ENCODE data around the gene PON1.

The PON1 gene

DNA sequence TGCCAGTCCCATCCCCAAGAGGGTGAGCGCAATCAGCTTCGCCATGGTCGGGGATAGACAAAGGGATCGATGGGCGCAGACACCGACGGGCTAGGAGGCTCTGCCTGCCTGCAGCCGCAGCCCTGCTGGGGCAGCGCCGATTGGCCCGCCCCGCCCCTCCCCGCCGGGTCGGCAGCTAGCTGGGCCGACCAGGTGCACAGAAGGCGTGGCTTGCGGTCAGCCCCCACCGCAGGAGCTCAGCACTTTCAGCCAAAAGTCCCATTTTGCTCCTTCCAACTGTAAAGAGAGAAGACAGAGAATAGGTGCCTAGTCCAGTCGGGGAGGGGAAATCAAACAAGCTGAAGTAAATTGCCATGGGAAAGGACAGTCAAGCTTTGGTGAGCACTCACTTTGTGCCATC is at the start of gene PON1:
Gene PON1, minus strand, starts transcription at position 102 of the 400 bp plus-strand sequence. Its CDS starts 57 bp downstream, at position 45.
- ATAC-seq: peak; percentile 58
- Mint-ChIP-seq H3K27me3 (peaks cover 14% of the 10 kb centered on the region), H3K4me3 (no peak within 1 kb of the TSS), H3K27ac (no peak within 1 kb of the TSS), H3K36me3 (ENCODE audit: low read depth) (no peaks in the 10 kb centered on the region), H3K9me3 (peaks cover 8% of the 10 kb centered on the region), H3K4me1 (no peaks in the 10 kb centered on the region)
- DNase-seq: peak; percentile 5

DNA sequence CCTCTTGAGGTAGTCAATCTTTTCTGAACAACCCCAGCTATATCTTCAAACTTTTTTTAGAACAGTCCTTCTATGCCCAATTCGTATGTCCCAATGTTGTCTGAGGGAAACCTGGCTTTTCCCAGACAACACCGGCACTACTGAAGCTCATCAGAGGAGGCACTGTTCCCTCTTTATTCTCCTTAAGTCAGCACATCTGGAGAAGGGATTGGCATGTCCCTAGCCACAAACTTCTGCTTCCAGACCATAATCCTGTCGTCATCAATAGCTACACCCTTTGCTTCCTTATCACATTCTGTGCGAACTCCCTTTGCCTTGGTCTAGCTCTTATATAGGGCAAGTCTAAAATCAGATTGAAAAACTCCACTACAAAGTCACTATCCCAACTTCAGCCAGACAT is 49.0 kb upstream of the PON1 start:
- ATAC-seq (no peak), DNase-seq (no peak)
- H3K4me1 Mint-ChIP-seq: no peaks in the 10 kb centered on the region
- H3K27ac Mint-ChIP-seq: no peak overlapping the region
- no peaks in the 10 kb centered on the region for H3K36me3 Mint-ChIP-seq (ENCODE audit: low read depth)
- H3K9me3 Mint-ChIP-seq: no peaks in the 10 kb centered on the region
- H3K4me3 Mint-ChIP-seq: no peak overlapping the region
- peaks cover 6% of the 10 kb centered on the region for H3K27me3 Mint-ChIP-seq

DNA sequence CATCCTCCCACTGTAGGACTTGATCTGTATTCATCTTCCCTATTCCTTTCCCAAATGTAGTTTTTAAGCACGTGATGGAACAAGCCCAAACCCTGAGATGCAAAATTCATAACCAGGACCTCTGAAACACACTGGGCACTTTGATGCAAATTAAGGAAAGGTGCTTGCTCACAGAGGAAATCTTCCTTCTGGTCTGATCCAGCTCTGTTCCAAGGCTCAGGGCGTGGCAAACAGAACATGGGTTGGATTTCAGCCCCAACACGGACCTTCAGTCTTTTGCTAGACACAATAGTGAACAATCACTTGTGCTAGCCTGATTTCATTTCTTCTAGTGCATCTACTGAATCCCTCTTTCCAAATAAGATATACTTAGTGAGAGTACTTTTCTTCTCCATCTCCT is 43.9 kb upstream of the PON1 start:
- H3K9me3 Mint-ChIP-seq: no peaks in the 10 kb centered on the region
- H3K27me3 Mint-ChIP-seq: peaks cover 2% of the 10 kb centered on the region
- H3K27ac Mint-ChIP-seq: no peak overlapping the region
- H3K4me1 Mint-ChIP-seq: no peaks in the 10 kb centered on the region
- H3K4me3 Mint-ChIP-seq: no peak overlapping the region
- ATAC-seq (no peak), DNase-seq (no peak)
- no peaks in the 10 kb centered on the region for H3K36me3 Mint-ChIP-seq (ENCODE audit: low read depth)

DNA sequence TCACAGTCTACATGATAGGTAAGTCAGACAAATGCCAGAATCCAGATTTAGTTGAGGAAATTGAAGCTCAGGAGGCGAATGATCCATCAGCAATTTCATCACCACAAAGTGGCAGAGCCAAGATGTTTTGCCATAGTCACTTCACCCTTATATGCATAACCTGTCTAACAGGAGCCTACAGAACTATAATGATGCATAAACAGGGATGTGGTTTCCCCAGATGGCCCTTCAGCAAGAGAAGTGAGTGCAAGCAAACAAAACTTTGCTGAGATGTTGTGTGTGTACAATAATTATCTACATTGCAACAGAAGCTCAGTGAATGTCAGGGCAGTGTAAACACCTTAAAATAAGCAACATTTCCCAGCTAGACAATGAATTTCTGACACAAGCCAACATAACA is 43.3 kb upstream of the PON1 start:
- ATAC-seq: no peak

DNA sequence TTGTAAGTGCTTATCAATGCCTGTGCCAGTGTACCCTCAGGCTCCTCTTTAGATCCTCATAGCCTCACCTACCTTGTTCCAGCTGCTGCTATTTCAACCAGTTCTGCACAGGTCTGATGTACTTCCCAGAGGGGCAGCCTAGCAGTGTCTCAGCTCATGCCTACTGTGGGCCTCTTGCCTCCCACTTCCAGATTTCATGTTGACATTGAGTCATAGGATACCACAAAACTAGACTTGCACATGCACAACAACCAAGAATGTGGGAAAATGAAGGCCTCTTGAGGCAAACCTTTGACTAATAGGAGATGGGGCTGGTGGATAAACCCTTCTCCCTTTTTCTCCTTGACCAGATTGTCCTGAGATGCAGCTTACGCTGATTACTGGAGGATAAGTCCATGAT is 40.8 kb upstream of the PON1 start:
- DNase-seq: no peak
- H3K36me3 Mint-ChIP-seq (ENCODE audit: low read depth): no peaks in the 10 kb centered on the region
- no peak overlapping the region for H3K4me3 Mint-ChIP-seq
- peaks cover 1% of the 10 kb centered on the region for H3K27me3 Mint-ChIP-seq
- H3K9me3 Mint-ChIP-seq: no peaks in the 10 kb centered on the region
- ATAC-seq: no peak
- H3K27ac Mint-ChIP-seq: no peak overlapping the region
- no peaks in the 10 kb centered on the region for H3K4me1 Mint-ChIP-seq

More for the DNA sequence above, 43.3 kb upstream of the PON1 start:
- Mint-ChIP-seq H3K4me1 (no peaks in the 10 kb centered on the region), H3K27ac (no peak overlapping the region), H3K9me3 (no peaks in the 10 kb centered on the region), H3K27me3 (peaks cover 2% of the 10 kb centered on the region), H3K36me3 (ENCODE audit: low read depth) (no peaks in the 10 kb centered on the region), H3K4me3 (no peak overlapping the region)
- DNase-seq: no peak

DNA sequence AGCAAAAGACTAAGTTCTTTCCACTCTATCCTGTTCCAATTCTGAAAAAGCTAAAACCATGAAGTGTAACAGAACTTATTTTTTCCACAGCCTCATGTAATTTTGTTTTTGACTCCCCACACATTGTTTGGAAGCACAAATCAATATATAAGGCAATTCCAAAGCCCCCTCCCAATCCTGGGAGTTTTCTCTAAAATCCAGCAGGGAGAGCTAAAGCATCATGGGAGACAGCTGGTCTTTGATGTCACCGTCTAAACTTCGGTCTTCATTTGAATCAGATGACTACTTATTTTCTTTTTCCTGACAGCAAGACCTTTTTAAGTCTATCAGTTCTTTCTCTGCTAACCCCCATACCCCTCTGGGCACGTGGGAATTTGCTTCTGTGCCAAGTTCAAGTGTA is 33.3 kb upstream of the PON1 start:
- DNase-seq (no peak), ATAC-seq (no peak)
- H3K27ac Mint-ChIP-seq: no peak overlapping the region
- no peaks in the 10 kb centered on the region for H3K36me3 Mint-ChIP-seq (ENCODE audit: low read depth)
- no peaks in the 10 kb centered on the region for H3K27me3 Mint-ChIP-seq
- H3K4me3 Mint-ChIP-seq: no peak overlapping the region
- H3K4me1 Mint-ChIP-seq: no peaks in the 10 kb centered on the region
- H3K9me3 Mint-ChIP-seq: peaks cover 5% of the 10 kb centered on the region

DNA sequence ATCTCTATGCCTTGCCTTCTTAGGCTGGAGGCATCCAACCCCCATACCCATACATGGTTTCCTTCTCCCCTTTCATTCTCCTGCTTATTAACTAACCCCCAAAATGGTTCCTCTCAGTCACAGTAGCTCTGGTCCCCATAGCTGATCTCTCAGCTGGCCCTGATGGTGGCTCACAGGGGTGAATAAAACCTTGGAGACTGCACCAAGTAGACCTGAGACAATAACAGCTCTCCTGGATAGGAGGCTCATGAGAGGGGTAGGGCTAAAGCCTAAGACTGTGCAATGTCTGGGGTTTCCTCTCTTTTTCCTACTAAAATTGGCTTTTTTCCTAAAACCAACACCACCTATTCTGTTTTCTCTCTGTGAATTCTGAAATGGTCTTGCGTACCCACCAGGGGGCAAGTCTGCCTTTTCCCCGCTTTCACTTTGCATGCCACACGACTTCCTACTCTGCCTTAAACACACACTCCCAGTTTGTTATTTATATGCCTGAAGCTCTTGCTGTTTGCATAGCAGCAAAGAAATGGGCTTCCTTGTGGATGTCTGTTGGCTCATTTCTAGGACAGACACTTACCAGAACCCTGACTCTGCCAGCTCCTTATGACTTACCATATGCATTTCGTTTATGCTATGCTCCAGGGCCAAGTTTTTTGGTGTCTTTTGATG is 18.4 kb upstream of the PON1 start:
- no peaks in the 10 kb centered on the region for H3K4me1 Mint-ChIP-seq
- DNase-seq (no peak), ATAC-seq (no peak)
- H3K9me3 Mint-ChIP-seq: no peaks in the 10 kb centered on the region
- peaks cover 2% of the 10 kb centered on the region for H3K27me3 Mint-ChIP-seq
- H3K27ac Mint-ChIP-seq: no peak overlapping the region
- no peak overlapping the region for H3K4me3 Mint-ChIP-seq
- no peaks in the 10 kb centered on the region for H3K36me3 Mint-ChIP-seq (ENCODE audit: low read depth)

DNA sequence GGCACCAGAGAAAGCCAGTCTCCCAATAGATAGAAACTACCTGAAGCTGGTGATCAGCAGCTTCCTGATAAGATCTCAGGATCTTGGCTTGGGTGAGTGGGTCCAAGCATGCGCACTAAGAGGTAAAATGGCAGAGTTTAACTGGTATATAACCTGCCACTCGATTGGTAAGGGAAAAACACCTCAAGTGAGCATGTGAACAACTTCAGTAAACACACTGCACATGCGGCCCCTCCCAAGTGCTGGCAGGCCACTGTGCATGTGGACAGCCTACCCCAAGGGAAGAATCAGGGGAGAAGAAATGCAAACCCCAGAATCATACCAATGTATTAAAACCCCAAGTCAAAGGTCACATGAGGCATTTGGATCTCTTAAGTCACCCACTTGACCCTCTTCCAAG is 17.7 kb upstream of the PON1 start:
- Mint-ChIP-seq H3K4me1 (no peaks in the 10 kb centered on the region), H3K9me3 (no peaks in the 10 kb centered on the region), H3K36me3 (ENCODE audit: low read depth) (no peaks in the 10 kb centered on the region), H3K4me3 (no peak overlapping the region), H3K27ac (no peak overlapping the region), H3K27me3 (peaks cover 3% of the 10 kb centered on the region)
- no peak for ATAC-seq
- DNase-seq: no peak

DNA sequence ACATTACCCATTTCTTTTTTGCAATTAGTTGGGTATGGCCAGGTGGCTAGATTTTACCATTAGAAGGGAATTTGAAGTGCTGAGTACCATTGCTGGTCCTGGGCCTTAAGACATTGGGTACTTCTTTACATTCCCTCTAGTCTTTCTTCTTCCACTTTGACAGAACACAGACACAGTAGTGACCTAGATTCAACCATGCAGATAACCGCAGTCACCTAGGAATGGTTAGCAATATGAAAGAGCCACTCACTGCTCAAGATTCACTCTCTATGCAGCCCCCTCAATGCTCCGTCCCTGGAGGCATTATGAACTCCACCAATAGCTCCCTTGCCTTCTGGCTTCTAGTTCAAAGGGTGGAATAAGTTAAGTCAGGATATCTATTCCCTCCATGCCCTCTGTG is 16.2 kb upstream of the PON1 start:
- H3K27ac Mint-ChIP-seq: no peak overlapping the region
- no peaks in the 10 kb centered on the region for H3K9me3 Mint-ChIP-seq
- peaks cover 3% of the 10 kb centered on the region for H3K27me3 Mint-ChIP-seq
- H3K36me3 Mint-ChIP-seq (ENCODE audit: low read depth): no peaks in the 10 kb centered on the region
- no peak overlapping the region for H3K4me3 Mint-ChIP-seq
- DNase-seq (no peak), ATAC-seq (no peak)
- no peaks in the 10 kb centered on the region for H3K4me1 Mint-ChIP-seq

DNA sequence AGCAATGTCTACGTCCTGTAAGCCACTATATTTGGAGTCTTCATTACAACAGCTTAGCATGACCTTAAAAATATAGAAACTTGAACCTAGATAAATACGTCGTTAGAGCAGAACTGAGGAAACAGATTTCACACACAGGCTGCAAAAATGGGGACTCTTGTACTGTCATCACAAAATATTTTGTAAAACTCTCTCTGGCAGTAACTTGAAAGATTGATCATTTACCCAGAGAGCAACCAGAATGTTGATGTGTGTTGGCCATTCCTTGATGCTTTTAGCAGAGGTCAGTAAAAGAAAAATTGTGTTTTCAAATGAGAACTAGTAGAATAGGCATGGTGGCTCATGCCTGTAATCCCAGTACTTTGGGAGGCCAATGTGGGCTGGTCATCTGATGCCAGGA is 14.5 kb upstream of the PON1 start:
- Mint-ChIP-seq H3K4me1 (no peaks in the 10 kb centered on the region), H3K27me3 (peaks cover 2% of the 10 kb centered on the region), H3K27ac (no peak overlapping the region), H3K36me3 (ENCODE audit: low read depth) (no peaks in the 10 kb centered on the region), H3K4me3 (no peak overlapping the region), H3K9me3 (no peaks in the 10 kb centered on the region)
- DNase-seq (no peak), ATAC-seq (no peak)

DNA sequence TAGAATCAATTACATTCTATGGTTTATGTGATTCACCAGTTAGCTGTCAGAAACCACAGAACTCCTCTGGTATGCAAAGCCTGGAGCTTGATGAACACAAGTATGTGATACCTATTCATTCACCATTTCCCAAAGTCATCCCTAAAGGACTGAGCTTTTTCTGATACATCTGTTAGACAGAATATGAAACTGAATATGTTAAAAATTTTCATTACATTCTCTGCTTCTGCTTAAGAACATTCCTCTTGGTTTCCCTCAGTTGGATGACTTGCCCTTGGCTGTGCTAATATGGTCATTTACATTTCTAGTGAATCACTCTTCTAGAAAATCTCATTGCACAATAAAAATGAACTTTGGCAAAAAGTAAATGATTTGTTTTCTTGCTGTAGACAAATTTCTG is 10.8 kb upstream of the PON1 start:
- ATAC-seq: no peak

DNA sequence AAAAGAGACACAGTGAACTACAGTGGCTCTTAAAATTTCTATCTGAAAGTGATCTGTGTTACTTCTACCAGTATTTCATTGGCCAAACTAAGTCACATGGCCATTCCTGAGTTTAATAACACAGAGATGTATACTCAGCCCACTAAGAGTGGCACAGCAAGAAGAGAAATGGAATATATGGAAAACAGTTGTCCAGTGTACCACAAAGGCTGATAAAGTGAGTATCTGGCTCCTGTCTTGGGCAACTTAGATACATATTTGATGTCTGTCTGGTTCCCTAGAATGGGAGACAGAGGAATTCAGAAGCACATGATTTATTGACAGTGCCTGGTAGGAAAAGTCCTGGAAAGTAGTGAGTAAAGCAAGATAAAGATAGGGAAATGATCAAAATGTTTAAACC is 10.1 kb upstream of the PON1 start:
- DNase-seq (no peak), ATAC-seq (no peak)
- peaks cover 2% of the 10 kb centered on the region for H3K27me3 Mint-ChIP-seq

More for the DNA sequence above, 10.8 kb upstream of the PON1 start:
- DNase-seq: no peak
- Mint-ChIP-seq H3K4me1 (peaks cover 10% of the 10 kb centered on the region), H3K36me3 (ENCODE audit: low read depth) (no peaks in the 10 kb centered on the region), H3K4me3 (no peak overlapping the region), H3K9me3 (no peaks in the 10 kb centered on the region), H3K27ac (no peak overlapping the region), H3K27me3 (peaks cover 2% of the 10 kb centered on the region)

DNA sequence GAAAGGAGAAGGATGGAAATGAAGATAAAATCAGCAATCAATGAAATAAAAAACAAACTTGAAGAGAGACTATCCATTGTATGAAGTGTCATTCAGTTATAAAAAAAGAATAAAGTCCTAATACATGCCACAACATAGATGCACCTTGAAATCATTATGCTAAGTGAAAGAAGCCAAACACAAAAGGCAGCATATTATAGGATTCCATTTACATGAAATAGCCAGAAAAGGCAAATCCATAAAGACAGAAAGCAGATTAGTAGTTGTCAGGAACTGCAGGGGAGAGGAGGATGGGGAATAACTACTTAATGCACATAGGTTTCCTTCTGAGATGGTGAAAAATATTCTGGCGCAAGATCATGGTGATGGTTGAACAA is 6.6 kb upstream of the PON1 start:
- H3K27ac Mint-ChIP-seq: peak overlapping the region; percentile 33
- no peaks in the 10 kb centered on the region for H3K36me3 Mint-ChIP-seq (ENCODE audit: low read depth)
- H3K9me3 Mint-ChIP-seq: peaks cover 8% of the 10 kb centered on the region
- H3K4me3 Mint-ChIP-seq: peak overlapping the region; percentile 69
- H3K27me3 Mint-ChIP-seq: peaks cover 4% of the 10 kb centered on the region
- DNase-seq: no peak
- no peak for ATAC-seq
- H3K4me1 Mint-ChIP-seq: peaks cover 12% of the 10 kb centered on the region

More for the DNA sequence above, 10.1 kb upstream of the PON1 start:
- Mint-ChIP-seq H3K4me3 (no peak overlapping the region), H3K4me1 (peaks cover 12% of the 10 kb centered on the region), H3K27ac (no peak overlapping the region), H3K9me3 (no peaks in the 10 kb centered on the region), H3K36me3 (ENCODE audit: low read depth) (no peaks in the 10 kb centered on the region)

DNA sequence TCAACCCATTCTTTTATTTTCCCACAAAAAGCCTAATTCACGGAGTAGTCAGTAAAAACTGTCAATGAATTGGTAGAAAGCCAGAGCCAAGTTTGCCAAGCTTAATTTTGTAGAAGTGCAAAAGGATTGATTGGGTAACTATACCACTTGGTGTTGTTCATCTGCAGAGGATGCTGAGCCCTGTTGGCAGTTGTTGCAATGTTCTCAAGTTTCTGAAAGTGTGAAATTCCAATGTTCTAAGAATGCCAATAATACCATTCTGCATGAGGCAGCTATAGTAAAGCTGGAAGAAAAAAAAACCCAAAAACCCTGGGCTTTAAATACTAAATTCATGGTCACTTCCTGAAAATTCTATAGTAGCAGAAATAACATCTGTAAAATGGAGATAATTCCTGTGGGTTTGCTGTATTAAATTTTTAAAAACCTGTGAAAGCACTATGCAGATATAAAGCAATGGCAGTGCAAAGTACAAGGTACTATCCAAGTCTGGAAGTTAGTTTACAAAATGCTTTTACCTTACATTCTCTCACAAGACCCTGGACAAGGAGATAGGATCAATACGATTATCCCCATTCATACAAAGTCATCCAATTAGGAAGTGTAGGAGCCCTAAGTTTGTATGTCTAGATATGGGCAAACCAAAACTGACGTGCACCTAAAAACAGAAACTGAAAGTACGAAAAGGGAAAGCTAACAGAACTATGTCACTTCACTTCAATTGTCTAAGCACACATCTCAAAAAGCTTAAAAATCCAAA is 6.0 kb upstream of the PON1 start:
- no peak for DNase-seq
- peaks cover 8% of the 10 kb centered on the region for H3K27me3 Mint-ChIP-seq
- peak overlapping the region; percentile 69 for H3K4me3 Mint-ChIP-seq
- H3K9me3 Mint-ChIP-seq: peaks cover 8% of the 10 kb centered on the region
- no peaks in the 10 kb centered on the region for H3K36me3 Mint-ChIP-seq (ENCODE audit: low read depth)
- peak; percentile 65 for ATAC-seq
- H3K4me1 Mint-ChIP-seq: peaks cover 12% of the 10 kb centered on the region
- peak overlapping the region; percentile 33 for H3K27ac Mint-ChIP-seq

DNA sequence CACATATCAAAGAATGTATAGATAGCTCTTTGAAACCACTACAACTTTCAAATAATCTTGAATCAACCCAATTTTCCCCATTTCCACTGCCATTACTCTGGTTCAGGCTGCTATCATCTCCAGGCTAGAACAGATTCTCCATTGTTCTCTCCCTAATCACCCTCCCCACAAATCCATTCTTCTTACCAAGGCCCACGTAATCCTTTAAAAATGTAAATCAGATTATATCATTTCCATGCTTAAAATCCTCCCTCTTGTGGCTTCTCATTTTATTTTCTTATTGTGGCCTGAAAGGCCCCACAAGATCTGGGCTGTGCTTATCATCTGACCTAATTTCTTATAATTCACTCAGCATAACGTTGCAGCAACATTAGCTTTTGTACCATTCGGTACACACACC is 3.0 kb upstream of the PON1 start:
- ATAC-seq (no peak), DNase-seq (no peak)
- Mint-ChIP-seq H3K4me3 (no peak overlapping the region), H3K9me3 (peaks cover 8% of the 10 kb centered on the region), H3K36me3 (ENCODE audit: low read depth) (no peaks in the 10 kb centered on the region), H3K27me3 (peaks cover 14% of the 10 kb centered on the region), H3K27ac (no peak overlapping the region), H3K4me1 (peaks cover 12% of the 10 kb centered on the region)
